Thymus (tissue), 11 donors: ENCODE measurements around the gene IL11RA. TPM values are rescaled to one million over a fixed set of nuclear protein-coding genes. Genes with fewer than 3 reads are reported as not detected.

Source experiments
- DNase-seq, 9 donors: peaks; one replicate each; pipeline ENCODE4 v3.0.0-alpha.2; 2013; ENCODE audit warnings: low spot score in 9 of 9, low read depth in 6 of 9, missing footprints in 1 of 9
- H3K27ac ChIP-seq, 2 donors: one replicate each; pipeline ENCODE4 v1.5.1; 2013; ENCODE audit warnings: control low read depth in 1 of 2, low read depth in 1 of 2, low read length in 1 of 2, mild to moderate bottlenecking in 1 of 2, moderate library complexity in 1 of 2
- H3K27me3 ChIP-seq, 2 donors: one replicate each; pipeline ENCODE4 v1.5.1; 2013; ENCODE audit warnings: low read length in 1 of 2; ENCODE audit not compliant: control insufficient read depth in 2 of 2, insufficient read depth in 1 of 2
- H3K36me3 ChIP-seq, 2 donors: one replicate each; pipeline ENCODE4 v1.5.1; 2013; ENCODE audit warnings: low read length in 1 of 2, mild to moderate bottlenecking in 1 of 2, moderate library complexity in 1 of 2; ENCODE audit not compliant: control insufficient read depth in 2 of 2, insufficient read depth in 2 of 2
- H3K4me1 ChIP-seq, 2 donors: one replicate each; pipeline ENCODE4 v1.5.1; 2013; ENCODE audit warnings: low read length in 2 of 2; ENCODE audit not compliant: control insufficient read depth in 2 of 2, insufficient read depth in 2 of 2
- H3K4me3 ChIP-seq, 2 donors: one replicate each; pipeline ENCODE4 v1.5.1; 2013; ENCODE audit warnings: low read length in 2 of 2, control low read depth in 1 of 2, mild to moderate bottlenecking in 1 of 2
- H3K9me3 ChIP-seq, 2 donors: one replicate each; pipeline ENCODE4 v1.5.1; 2013; ENCODE audit warnings: low read length in 1 of 2, mild to moderate bottlenecking in 1 of 2; ENCODE audit not compliant: control insufficient read depth in 2 of 2, insufficient read depth in 1 of 2
- WGBS: extraction: QIAGEN DNeasy Blood & Tissue Kit; methylation state at CpG from one replicate; pipeline ENCODE4 v1.1.7; 2013; 5-methylcytosine and 5-hydroxymethylcytosine counted together
- polyA plus RNA-seq: library from polyadenylated mRNA; stranded (reverse); fragments of 200-250 nt; gene quantifications from one replicate; pipeline ENCODE4 v1.2.3, GENCODE V29; 2013
- total RNA-seq: library from RNA; stranded (reverse); fragments of 120-200 nt; gene quantifications from one replicate; pipeline ENCODE4 v1.2.4, GENCODE V29; 2013
- donor health status: healthy.

Gene IL11RA
- total and polyA plus RNA-seq, 2 donors, result 12.6 to 52.8 TPM

DNA sequence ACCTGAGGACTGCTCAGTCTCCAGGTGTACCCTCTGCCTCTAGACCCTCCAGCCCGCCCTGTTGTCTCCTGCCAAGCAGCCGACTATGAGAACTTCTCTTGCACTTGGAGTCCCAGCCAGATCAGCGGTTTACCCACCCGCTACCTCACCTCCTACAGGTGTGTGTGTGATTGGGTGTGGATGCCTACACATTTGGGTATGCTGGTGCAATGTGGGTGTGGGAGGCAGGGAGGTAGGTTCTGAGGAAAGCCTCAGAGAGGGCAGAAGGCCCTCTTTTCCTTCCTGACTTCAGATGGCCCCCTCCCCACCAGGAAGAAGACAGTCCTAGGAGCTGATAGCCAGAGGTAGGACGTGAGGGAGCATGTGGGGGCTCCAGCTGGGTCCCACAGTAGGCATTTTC lies 5.0 kb downstream of the IL11RA start:
- WGBS, result 96% methylated on average over 5 of the region's 5 CpGs
- H3K4me1 ChIP-seq, result peaks cover 0 to 13% of the 10 kb centered on the region in 2 donors

DNA sequence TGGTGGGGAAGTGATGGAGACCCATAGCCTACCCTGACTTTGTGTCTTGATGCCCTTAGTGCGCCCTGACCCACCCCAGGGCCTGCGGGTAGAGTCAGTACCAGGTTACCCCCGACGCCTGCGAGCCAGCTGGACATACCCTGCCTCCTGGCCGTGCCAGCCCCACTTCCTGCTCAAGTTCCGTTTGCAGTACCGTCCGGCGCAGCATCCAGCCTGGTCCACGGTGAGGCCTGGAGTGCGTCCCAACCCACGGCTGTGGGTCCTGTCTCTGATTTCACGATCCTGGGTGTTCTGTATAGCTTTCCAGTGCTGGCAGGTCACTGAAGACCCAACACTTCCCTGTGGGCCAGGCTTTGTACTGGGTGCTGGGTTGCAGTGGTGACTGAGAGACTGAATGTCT lies 6.5 kb downstream of the IL11RA start:
- no peaks in the 10 kb centered on the region for H3K36me3 ChIP-seq
- H3K27me3 ChIP-seq, result no peaks in the 10 kb centered on the region
- 97% methylated on average over 14 of the region's 14 CpGs for WGBS
- H3K4me1 ChIP-seq, result peaks cover 6 to 14% of the 10 kb centered on the region in 2 donors
- H3K9me3 ChIP-seq, result no peaks in the 10 kb centered on the region
- H3K27ac ChIP-seq, result no peak overlapping the region
- no peak overlapping the region for H3K4me3 ChIP-seq
- DNase-seq, result no peak

More for the DNA sequence above, 5.0 kb downstream of the IL11RA start:
- Histone ChIP-seq H3K4me3 (no peak overlapping the region), H3K27me3 (no peaks in the 10 kb centered on the region), H3K9me3 (no peaks in the 10 kb centered on the region), H3K27ac (no peak overlapping the region), H3K36me3 (no peaks in the 10 kb centered on the region)
- no peak for DNase-seq

DNA sequence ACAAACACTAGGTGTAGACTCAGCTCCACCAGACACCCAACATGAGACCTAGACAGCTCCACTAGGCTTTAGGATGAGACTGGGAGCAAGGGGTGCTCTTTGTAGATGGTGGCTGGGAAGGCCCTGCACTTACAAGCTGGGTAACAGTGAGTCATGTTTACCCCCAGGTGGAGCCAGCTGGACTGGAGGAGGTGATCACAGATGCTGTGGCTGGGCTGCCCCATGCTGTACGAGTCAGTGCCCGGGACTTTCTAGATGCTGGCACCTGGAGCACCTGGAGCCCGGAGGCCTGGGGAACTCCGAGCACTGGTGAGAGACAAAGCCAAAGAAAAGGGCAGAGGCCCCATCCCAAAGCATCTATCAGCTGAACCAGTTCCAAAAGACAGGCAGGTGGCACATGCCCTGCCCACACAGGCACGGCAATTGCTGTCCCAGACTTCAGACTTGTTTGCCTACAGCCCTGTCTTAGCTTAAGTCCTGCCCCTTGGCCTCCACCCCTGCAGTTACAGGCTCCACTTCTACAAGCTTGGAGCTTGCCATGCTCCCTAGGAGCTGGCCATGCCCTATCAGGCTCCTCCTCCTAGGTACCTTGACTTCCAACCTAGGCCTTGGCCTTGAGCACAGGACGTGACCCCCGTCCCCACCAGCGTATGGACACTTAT lies 7.7 kb downstream of the IL11RA start:
- H3K27ac ChIP-seq, result no peak overlapping the region
- 95% methylated on average over 8 of the region's 8 CpGs for WGBS
- H3K9me3 ChIP-seq, result no peaks in the 10 kb centered on the region
- no peak for DNase-seq
- no peaks in the 10 kb centered on the region for H3K27me3 ChIP-seq
- H3K4me3 ChIP-seq, result no peak overlapping the region
- peaks cover 12 to 24% of the 10 kb centered on the region in 2 donors for H3K4me1 ChIP-seq
- no peaks in the 10 kb centered on the region for H3K36me3 ChIP-seq

DNA sequence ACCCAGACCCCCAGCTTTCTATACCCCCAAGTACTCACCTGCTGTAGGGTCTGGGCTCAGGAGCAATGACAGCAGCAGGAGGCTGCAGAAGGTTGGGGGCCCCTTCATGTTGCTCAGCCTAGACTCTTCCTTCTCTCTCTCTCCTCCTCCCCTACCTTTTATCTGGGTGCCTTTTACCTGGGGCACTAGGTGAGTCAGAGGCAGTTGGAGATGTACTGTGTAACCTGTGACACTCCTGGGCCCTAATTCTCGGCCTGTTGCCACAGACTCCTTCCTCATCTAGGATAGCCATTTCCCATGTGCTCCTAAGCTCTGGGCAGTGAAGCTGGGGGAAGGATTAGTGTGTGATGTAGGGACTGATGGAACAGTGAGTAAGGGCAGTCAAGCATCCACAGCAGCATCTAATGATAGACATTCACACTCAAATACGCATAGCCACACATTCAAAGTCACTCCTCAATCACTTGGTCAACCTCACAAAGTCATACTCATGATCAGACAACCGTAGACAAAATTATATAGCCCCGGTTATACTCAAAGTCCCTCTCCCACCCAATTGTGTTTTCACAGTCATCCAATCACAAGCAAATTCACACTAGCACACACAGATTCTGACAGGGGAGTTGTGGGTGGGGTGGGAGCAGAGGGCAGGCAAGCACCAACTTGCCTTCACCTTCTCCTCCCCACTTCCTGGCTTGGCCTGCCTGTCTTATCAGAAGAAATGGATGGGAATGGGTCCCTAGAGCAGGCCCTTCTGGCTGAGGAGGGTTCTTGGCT lies 10.7 kb downstream of the IL11RA start, which contains the start of gene CCL27:
CCL27 (minus strand) TSS at position 132 of the 777 bp plus-strand sequence; CDS start at position 108, 24 bp downstream.
- WGBS, result 97% methylated on average over 4 of the region's 4 CpGs

DNA sequence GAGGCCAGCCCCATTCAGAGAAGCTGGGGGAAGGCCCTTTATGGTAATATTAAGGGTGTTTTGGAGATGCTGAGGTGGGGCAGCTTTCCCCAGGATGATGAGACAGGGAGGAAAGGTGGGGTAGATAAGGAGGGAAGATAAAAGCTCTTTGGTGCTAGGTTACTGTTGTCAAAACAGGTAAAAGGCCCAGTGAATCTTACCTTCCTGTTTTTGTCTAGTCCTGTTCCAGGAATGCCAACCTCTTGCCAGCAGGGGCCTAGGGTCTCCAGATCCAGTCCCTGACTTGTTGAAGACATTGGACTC lies 11.3 kb downstream of the IL11RA start:
- H3K36me3 ChIP-seq, result no peaks in the 10 kb centered on the region
- peaks cover 19 to 38% of the 10 kb centered on the region in 2 donors for H3K4me1 ChIP-seq
- H3K27me3 ChIP-seq, result no peaks in the 10 kb centered on the region
- H3K27ac ChIP-seq, result peak overlapping the region in 1 of 2 donors; percentile 8
- peaks cover 0 to 6% of the 10 kb centered on the region in 2 donors for H3K9me3 ChIP-seq
- no peak for DNase-seq
- no peak overlapping the region for H3K4me3 ChIP-seq

More for the DNA sequence above, 10.7 kb downstream of the IL11RA start, which contains the start of gene CCL27:
- Histone ChIP-seq H3K27me3 (no peaks in the 10 kb centered on the region), H3K4me1 (peaks cover 19 to 38% of the 10 kb centered on the region in 2 donors), H3K27ac (peak within 1 kb of the TSS in 1 of 2 donors; percentile 8), H3K4me3 (no peak within 1 kb of the TSS), H3K36me3 (no peaks in the 10 kb centered on the region), H3K9me3 (peaks cover 0 to 6% of the 10 kb centered on the region in 2 donors)
- no peak for DNase-seq

DNA sequence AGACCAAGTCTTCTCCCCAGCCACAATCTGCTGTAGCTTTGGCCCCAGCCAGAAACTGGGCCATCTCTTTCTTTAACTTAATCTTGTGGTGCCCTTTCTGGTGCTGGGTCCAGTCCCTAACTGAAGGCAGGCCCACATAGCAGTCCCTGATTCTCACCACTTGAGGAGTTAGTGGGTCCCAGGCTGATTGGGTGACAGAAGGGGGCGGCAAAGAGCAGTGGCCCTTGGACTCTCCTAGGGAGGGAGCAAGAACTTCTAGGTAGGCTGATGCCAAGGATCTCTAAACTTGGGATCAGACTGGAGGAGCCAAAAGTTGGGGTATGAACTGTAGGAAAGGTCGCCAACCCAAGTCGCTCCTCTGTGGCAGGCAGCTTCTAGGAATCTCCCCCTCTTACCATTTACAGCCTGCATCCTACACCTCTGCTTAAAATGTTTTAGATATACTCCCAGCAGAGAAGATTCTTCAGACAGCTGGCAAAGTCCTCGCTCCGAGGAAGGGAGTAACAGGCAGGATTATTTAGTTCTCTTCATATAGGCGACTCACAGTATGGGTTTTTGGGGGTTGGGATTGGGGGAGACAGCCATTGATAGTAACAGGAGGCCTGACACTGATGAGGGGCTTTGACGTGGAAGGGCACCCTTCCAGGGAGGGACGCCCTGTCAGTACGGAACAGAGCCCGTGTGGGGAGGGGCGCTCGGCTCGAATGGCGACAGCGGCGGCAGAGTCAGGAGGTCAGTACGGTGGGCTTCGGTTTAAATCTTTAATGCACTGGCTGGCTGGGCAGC lies 12.5 kb downstream of the IL11RA start:
- no peaks in the 10 kb centered on the region for H3K27me3 ChIP-seq
- peak; percentile 43 to 87 (median 59) for DNase-seq
- peak overlapping the region; percentile 60 to 76 for H3K4me3 ChIP-seq
- no peaks in the 10 kb centered on the region for H3K36me3 ChIP-seq
- H3K4me1 ChIP-seq, result peaks cover 19 to 38% of the 10 kb centered on the region in 2 donors
- whole genome bisulfite sequencing, result 18% methylated on average over 18 of the region's 18 CpGs
- H3K27ac ChIP-seq, result peak overlapping the region; percentile 59 to 68
- H3K9me3 ChIP-seq, result peaks cover 0 to 6% of the 10 kb centered on the region in 2 donors

DNA sequence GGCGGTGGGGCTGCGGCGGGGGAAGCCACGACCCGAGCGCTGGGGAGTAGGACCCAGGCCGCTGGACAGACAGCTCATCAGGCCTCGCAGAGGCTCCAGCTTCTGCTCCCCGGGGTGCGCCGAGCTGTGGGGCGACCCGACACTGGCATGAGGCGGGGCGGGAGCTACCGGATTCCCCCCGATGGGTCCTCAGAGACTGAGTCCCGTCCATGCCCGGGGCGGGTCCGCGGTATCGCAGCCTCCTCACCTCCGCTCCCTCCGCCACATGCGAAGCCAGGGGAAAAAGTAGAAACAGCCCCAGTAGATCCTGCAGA lies 13.0 kb downstream of the IL11RA start:
- Histone ChIP-seq H3K4me3 (peak overlapping the region; percentile 60 to 76), H3K36me3 (no peaks in the 10 kb centered on the region), H3K4me1 (peaks cover 19 to 38% of the 10 kb centered on the region in 2 donors), H3K9me3 (peaks cover 0 to 6% of the 10 kb centered on the region in 2 donors), H3K27me3 (no peaks in the 10 kb centered on the region), H3K27ac (peak overlapping the region; percentile 59 to 68)
- 2% methylated on average over 26 of the region's 26 CpGs for WGBS
- DNase-seq, result no peak

DNA sequence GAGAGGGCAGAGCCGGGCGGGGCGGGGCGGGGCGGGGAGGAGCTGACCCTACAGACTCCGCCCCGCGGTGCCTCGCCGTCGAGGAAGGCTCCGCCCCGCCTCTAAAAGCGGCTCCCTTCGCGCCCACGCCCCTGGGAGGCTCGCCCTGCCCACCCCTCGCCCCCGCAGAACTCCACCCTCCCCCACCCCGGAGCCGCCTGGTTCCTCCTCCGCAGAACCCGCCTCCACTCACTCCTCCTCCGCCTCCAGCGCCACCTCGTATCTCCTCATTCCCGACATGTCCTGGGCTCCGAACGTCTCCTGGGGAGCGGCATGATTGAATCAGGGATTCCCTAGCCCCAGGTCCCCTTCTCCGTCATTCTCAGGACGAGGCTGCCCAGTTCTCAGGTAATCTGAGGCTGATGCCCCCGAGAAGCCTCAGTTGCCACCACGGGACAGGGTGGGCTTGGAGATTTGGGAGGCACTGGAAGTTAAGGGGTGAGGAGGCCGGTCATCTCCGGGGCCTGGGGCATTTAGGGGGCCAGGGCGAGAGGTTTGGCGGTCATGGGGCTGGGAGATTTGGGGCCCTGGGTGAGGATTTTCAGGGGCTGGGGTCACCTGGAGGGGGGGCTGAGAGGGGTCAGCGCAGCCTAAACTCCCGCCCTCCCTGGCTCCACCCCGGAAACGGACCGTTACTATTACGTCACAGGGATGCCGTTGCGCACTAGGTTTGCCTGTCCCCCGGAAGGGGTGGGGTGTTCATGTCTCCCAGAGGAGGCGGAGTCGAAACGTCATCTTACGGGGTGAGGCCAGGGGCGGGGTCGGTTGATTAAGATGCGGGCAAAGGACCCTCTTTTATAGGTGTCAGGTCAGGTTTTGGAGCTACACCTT lies 13.6 kb downstream of the IL11RA start:
- Histone ChIP-seq H3K9me3 (peaks cover 0 to 6% of the 10 kb centered on the region in 2 donors), H3K36me3 (no peaks in the 10 kb centered on the region), H3K27ac (peak overlapping the region; percentile 92), H3K4me1 (peaks cover 19 to 38% of the 10 kb centered on the region in 2 donors), H3K27me3 (no peaks in the 10 kb centered on the region), H3K4me3 (peak overlapping the region; percentile 60 to 76)
- WGBS, result 6% methylated on average over 55 of the region's 55 CpGs
- peak; percentile 51 to 93 (median 86) for DNase-seq
